Stimulated activated CD8-positive, alpha-beta memory T cell treated with anti-CD3 and anti-CD28 coated beads, Interleukin-7, amount 100 ng/mL, for 48 hours (primary cell): ENCODE data around the gene HDHD5.

ENCODE experiments used
- DNase-seq, 2 donors: peaks; one replicate each; pipeline ENCODE4 v3.0.0-alpha.2; 2020; ENCODE audit warnings: low read depth in 1 of 2; ENCODE audit errors: extremely low read depth in 1 of 2

HDHD5 gene

GRCh38 chr22:17120711-17121232 lies 38.3 kb downstream of the HDHD5 start:
- DNase-seq, result no peak

- DNase-seq, result no peak
Observed at GRCh38 chr22:17120281-17120680, 38.8 kb downstream of the HDHD5 start.

- DNase-seq, result no peak
Observed at GRCh38 chr22:17119481-17120202, 39.4 kb downstream of the HDHD5 start.

GRCh38 chr22:17118342-17118741 lies 40.7 kb downstream of the HDHD5 start:
- no peak for DNase-seq

GRCh38 chr22:17117890-17118289 lies 41.2 kb downstream of the HDHD5 start:
- no peak for DNase-seq

GRCh38 chr22:17117400-17117799 lies 41.7 kb downstream of the HDHD5 start:
- no peak for DNase-seq

- DNase-seq, result no peak
Observed at GRCh38 chr22:17116572-17117330, 42.3 kb downstream of the HDHD5 start.

GRCh38 chr22:17115945-17116565 lies 43.0 kb downstream of the HDHD5 start:
- no peak for DNase-seq

- no peak for DNase-seq
Observed at GRCh38 chr22:17115236-17115635, 43.8 kb downstream of the HDHD5 start.

GRCh38 chr22:17114898-17115235 lies 44.2 kb downstream of the HDHD5 start:
- DNase-seq, result no peak

GRCh38 chr22:17114173-17114897 lies 44.7 kb downstream of the HDHD5 start:
- no peak for DNase-seq

GRCh38 chr22:17113600-17113999 lies 45.5 kb downstream of the HDHD5 start:
- no peak for DNase-seq

GRCh38 chr22:17112491-17113042 lies 46.5 kb downstream of the HDHD5 start:
- DNase-seq, result no peak

GRCh38 chr22:17110791-17111550 lies 48.1 kb downstream of the HDHD5 start:
- no peak for DNase-seq

- DNase-seq, result no peak
Observed at GRCh38 chr22:17109976-17110375, 49.1 kb downstream of the HDHD5 start.

- no peak for DNase-seq
Observed at GRCh38 chr22:17109113-17109865, 49.8 kb downstream of the HDHD5 start.

GRCh38 chr22:17108256-17109112 lies 50.6 kb downstream of the HDHD5 start:
- no peak for DNase-seq

- no peak for DNase-seq
Observed at GRCh38 chr22:17107547-17107810, 51.6 kb downstream of the HDHD5 start.
